KMS-11 (cell line): Measurements from ENCODE around the gene TFDP2.

Experiments
- H2AFZ ChIP-seq: fragments of 200-600 bp; sonication (generic); 2 replicates; pipeline ENCODE4 v1.6.1; 2016; ENCODE audit warnings: antibody characterized with exemption, mixed run types, low read depth
- H3K27ac ChIP-seq: fragments of 200-600 bp; sonication (generic); 2 replicates; pipeline ENCODE4 v1.6.1; 2016; ENCODE audit warnings: mild to moderate bottlenecking, mixed run types
- H3K27me3 ChIP-seq: fragments of 200-600 bp; sonication (generic); 2 replicates; pipeline ENCODE4 v1.6.1; 2017; ENCODE audit warnings: mild to moderate bottlenecking, low read depth, mixed run types, moderate library complexity; ENCODE audit not compliant: insufficient read depth
- H3K36me3 ChIP-seq: fragments of 200-600 bp; sonication (generic); 2 replicates; pipeline ENCODE4 v1.6.1; 2017; ENCODE audit warnings: mild to moderate bottlenecking, mixed run types; ENCODE audit not compliant: insufficient read depth
- H3K4me1 ChIP-seq: fragments of 200-600 bp; sonication (generic); 2 replicates; pipeline ENCODE4 v1.6.1; 2016; ENCODE audit warnings: mild to moderate bottlenecking, low read depth, mixed run types; ENCODE audit not compliant: poor library complexity, severe bottlenecking
- H3K4me2 ChIP-seq: fragments of 200-600 bp; sonication (generic); 2 replicates; pipeline ENCODE4 v1.7.0; 2016; ENCODE audit warnings: mild to moderate bottlenecking, mixed run types
- H3K4me3 ChIP-seq: fragments of 200-600 bp; sonication (generic); IDR thresholded peaks from 2 replicates; pipeline ENCODE4 v1.6.1; 2017; ENCODE audit warnings: low read depth, low read length, mixed read lengths; ENCODE audit not compliant: insufficient read depth
- H3K79me2 ChIP-seq: fragments of 200-600 bp; sonication (generic); 2 replicates; pipeline ENCODE4 v1.6.1; 2016; ENCODE audit warnings: low read depth, mixed run types; ENCODE audit not compliant: insufficient read depth
- H3K9ac ChIP-seq: fragments of 200-600 bp; sonication (generic); 2 replicates; pipeline ENCODE4 v1.6.1; 2016; ENCODE audit warnings: mild to moderate bottlenecking, mixed run types
- H4K20me1 ChIP-seq: fragments of 200-600 bp; sonication (generic); 2 replicates; pipeline ENCODE4 v1.6.1; 2016; ENCODE audit warnings: mild to moderate bottlenecking, mixed run types; ENCODE audit not compliant: insufficient read depth
- TF ChIP-seq, protein P1 (sequence below): fragments of 200-600 bp; sonication (generic); conservative IDR thresholded peaks from 2 replicates; pipeline ENCODE4 v1.6.1; 2017; ENCODE audit warnings: low read depth, mild to moderate bottlenecking, antibody characterized with exemption, low read length, moderate library complexity, mixed read lengths

Gene TFDP2

DNA sequence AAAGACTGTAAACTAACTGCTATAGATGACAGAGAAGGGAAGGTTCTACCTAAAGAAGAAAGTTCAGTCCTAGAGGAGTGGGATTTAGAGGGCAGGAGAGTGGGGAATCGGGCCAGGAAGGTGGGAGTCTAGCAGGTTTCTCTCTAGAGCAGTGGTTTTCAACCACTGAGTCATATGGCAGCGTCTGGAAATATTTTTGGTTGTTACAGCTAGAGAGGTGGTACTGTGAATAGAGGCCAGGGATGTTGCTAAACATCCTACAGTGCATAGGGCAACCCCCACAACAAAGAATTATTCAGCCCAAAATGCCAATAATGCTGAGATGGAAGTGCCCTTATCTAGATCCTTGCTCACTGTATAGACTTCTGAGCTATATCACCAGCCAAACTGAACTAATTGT lies 244.2 kb downstream of the TFDP2 start:
- no peak overlapping the region for H3K4me3 ChIP-seq
- peaks cover 11% of the 10 kb centered on the region; the same call in 1 of the 2 replicates for H3K36me3 ChIP-seq
- peaks cover 21% of the 10 kb centered on the region for H3K79me2 ChIP-seq
- H3K4me1 ChIP-seq = no peaks in the 10 kb centered on the region
- H3K4me2 ChIP-seq = no peak overlapping the region
- no peaks in the 10 kb centered on the region for H3K27me3 ChIP-seq
- TF ChIP-seq, protein P1, sequence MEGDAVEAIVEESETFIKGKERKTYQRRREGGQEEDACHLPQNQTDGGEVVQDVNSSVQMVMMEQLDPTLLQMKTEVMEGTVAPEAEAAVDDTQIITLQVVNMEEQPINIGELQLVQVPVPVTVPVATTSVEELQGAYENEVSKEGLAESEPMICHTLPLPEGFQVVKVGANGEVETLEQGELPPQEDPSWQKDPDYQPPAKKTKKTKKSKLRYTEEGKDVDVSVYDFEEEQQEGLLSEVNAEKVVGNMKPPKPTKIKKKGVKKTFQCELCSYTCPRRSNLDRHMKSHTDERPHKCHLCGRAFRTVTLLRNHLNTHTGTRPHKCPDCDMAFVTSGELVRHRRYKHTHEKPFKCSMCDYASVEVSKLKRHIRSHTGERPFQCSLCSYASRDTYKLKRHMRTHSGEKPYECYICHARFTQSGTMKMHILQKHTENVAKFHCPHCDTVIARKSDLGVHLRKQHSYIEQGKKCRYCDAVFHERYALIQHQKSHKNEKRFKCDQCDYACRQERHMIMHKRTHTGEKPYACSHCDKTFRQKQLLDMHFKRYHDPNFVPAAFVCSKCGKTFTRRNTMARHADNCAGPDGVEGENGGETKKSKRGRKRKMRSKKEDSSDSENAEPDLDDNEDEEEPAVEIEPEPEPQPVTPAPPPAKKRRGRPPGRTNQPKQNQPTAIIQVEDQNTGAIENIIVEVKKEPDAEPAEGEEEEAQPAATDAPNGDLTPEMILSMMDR = no peak
- peaks cover 4% of the 10 kb centered on the region; the same call in 1 of the 2 replicates for H4K20me1 ChIP-seq
- H3K9ac ChIP-seq = no peak overlapping the region
- H2AFZ ChIP-seq = no peak overlapping the region
- no peak overlapping the region for H3K27ac ChIP-seq

DNA sequence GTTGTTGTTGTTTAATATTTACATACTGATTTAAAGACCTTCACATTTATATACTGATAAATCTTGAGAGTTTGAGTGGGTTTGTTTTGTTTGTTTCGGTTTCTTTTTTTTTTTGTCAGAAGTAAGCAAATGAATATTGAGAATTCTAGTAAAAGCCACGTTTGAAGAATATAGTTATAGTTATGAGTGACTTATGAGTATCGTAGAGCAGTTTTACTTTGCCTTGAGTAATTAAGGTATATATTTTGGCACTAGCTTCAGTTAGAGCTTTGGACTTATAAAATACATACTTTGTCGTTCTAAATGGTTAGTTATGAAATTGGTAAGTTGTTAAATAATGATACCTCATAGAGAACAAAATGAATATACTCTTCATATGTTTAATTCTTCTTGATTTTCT lies 245.1 kb downstream of the TFDP2 start:
- Histone ChIP-seq H3K27me3 (no peaks in the 10 kb centered on the region), H3K79me2 (peaks cover 26% of the 10 kb centered on the region), H3K9ac (no peak overlapping the region), H3K4me1 (no peaks in the 10 kb centered on the region), H3K4me3 (no peak overlapping the region), H3K27ac (no peak overlapping the region), H2AFZ (no peak overlapping the region), H3K36me3 (peaks cover 16% of the 10 kb centered on the region; the same call in 1 of the 2 replicates), H4K20me1 (peaks cover 4% of the 10 kb centered on the region; the same call in 1 of the 2 replicates), H3K4me2 (no peak overlapping the region)
- TF ChIP-seq, protein P1 = no peak

DNA sequence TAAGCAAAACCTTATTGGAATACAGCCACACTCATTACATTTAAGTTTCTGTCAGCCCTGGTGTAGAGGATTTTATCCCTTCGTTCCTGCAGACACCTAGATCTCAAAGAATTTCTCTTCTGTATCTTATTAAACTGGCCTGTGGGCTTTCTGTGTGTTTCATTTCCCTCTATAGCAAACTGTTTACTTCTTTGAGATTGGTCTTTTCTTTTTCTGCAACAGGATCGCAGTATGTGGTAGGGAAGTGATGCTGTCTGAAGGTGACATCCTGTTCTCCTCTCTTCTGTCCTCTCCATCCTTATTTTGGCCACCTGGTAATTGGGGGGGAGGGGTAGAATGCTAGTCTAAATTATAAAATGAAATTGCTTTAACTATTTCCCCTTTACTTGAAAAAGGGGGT lies 247.4 kb downstream of the TFDP2 start:
- Histone ChIP-seq H3K36me3 (peaks cover 20% of the 10 kb centered on the region; the same call in 1 of the 2 replicates), H4K20me1 (peaks cover 4% of the 10 kb centered on the region; the same call in 1 of the 2 replicates), H3K79me2 (peaks cover 46% of the 10 kb centered on the region), H3K27me3 (no peaks in the 10 kb centered on the region), H3K4me2 (no peak overlapping the region), H3K9ac (no peak overlapping the region), H3K4me3 (no peak overlapping the region), H3K4me1 (no peaks in the 10 kb centered on the region), H2AFZ (no peak overlapping the region), H3K27ac (no peak overlapping the region)
- TF ChIP-seq, protein P1 = no peak

DNA sequence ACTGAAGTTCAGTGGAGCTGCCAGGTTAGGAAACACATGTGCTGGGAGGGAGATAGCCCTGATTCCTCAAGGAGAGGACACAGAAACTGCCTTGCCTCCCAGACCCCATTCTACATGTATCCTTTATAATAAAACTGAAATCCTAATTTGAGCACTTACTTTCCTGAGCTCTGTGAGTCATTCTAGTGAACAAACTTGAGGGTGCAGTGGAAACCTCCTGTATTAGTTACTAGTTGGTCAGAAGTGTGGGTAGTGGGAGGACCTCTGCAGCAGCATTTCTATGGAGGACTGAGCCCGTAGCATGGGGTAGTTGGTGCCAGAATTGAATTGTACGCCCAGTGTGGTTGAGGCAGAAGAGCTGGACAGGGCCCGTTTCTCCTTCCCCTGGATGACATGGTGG lies 249.0 kb downstream of the TFDP2 start:
- Histone ChIP-seq H4K20me1 (peaks cover 4% of the 10 kb centered on the region; the same call in 1 of the 2 replicates), H3K4me1 (peaks cover 3% of the 10 kb centered on the region), H3K4me3 (no peak overlapping the region), H3K27me3 (no peaks in the 10 kb centered on the region), H3K9ac (no peak overlapping the region), H3K27ac (no peak overlapping the region), H3K79me2 (peaks cover 62% of the 10 kb centered on the region), H3K36me3 (peaks cover 14% of the 10 kb centered on the region; the same call in 1 of the 2 replicates), H3K4me2 (no peak overlapping the region), H2AFZ (no peak overlapping the region)
- TF ChIP-seq, protein P1 = no peak
